Fibroblast of skin of right biceps (primary cell): ENCODE data around the gene SNAP29.
"Not testable (repeated sequence)": the region's sequence is repeated elsewhere in the genome, so short reads cannot be mapped to it uniquely, and the experiment has no call there.

Source experiments
- DNase-seq: peaks from one replicate; pipeline ENCODE4 v3.0.0-alpha.2; 2013

Gene SNAP29

DNA sequence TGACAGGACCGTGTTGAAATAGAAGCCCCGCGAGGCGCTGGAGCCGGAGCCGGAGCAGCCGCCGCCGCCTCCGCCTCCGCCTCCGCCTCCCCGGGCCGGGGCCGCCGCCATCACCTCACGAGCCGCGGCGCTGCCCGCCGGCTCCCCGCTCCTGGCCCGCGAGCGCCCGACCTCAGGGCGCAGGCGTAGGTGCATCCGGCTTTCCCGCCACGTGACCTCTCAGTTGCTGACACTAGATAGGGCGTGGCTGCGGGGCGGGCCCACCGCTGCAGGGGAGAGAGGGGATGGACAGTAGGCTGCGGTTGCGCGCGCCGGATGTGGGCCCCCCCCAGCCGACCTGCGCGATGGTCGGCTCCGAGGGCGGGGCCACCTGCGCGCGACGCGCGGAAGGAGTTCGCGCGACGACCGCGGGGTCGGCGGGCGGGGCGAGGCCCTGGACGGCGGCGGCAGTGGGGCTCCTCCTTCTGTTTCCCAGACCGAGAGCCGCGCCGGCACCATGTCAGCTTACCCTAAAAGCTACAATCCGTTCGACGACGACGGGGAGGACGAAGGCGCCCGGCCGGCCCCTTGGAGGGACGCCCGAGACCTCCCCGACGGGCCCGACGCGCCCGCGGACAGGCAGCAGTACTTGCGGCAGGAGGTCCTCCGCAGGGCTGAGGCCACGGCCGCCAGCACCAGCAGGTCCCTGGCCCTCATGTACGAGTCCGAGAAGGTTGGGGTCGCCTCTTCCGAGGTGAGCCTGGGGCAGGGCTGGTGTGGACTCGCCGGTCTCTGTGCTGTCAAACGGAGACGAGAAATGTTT is at the start of gene SNAP29, which contains the start of gene PI4KA:
Gene SNAP29 (plus strand): TSS at position 393 of the 802 bp plus-strand sequence. CDS start 104 bp downstream, at position 497.
Gene PI4KA (minus strand): TSS at position 197 of the 802 bp plus-strand sequence. CDS start 86 bp downstream, at position 111.
- DNase-seq, result peak; percentile 99

DNA sequence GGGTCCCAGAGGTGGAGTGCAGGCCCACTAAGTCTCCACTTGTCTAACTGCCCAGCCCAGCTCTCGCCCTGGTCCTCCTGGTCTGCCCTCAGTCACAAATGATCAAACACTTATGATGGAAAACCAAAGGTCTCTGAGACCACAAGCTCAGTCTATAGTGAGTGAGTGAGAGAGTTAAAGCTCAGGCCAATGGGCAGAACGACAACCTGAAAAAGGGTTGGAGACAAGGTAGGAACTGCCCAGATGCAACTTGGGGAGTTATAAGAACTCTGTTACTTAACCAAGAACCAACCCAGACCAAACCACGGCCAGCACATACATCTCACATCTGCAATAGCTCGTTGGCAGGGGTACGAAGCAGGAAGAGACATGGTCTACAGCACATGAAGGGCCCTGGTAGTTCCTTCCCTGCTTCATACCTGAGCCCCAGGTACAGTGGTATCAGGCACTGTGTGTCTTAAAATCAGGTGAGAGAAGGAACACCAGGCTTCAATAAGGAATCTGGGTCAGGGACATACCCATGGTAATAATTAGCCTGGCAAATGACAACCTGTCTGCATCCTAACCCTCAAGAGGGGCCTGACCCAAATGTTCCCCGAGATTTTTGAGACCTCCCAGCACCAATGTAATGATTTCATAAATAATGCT is 49.1 kb upstream of the SNAP29 start:
- DNase-seq, result no peak

DNA sequence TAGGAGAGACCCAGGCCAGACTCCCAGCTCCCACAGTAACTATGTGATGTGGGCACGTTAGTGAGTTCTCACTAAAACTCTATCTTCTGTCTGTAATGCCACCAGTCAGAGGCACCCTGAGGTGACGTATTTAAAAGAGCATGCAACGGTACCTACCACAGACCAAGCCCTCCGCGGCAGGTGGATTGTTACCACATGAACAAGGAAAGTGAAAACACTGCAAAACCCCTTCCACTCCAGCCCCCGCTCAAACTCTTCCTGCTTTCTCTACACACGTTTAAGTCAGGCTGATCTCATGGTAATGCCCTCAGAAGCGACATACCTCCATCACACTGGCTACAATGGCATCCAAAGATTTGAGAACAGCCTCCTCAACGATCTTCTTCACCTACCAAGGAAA is 48.2 kb upstream of the SNAP29 start:
- DNase-seq, result no peak

- no peak for DNase-seq
Observed at GRCh38 chr22:20811171-20811570, 47.6 kb upstream of the SNAP29 start.

- no peak for DNase-seq
Observed at GRCh38 chr22:20811971-20812660, 46.7 kb upstream of the SNAP29 start.

- DNase-seq, result no peak
Observed at GRCh38 chr22:20813056-20813455, 45.8 kb upstream of the SNAP29 start.

GRCh38 chr22:20814221-20814808 is 44.5 kb upstream of the SNAP29 start:
- DNase-seq, result no peak

- DNase-seq, result no peak
Observed at GRCh38 chr22:20815477-20816050, 43.2 kb upstream of the SNAP29 start.

DNA sequence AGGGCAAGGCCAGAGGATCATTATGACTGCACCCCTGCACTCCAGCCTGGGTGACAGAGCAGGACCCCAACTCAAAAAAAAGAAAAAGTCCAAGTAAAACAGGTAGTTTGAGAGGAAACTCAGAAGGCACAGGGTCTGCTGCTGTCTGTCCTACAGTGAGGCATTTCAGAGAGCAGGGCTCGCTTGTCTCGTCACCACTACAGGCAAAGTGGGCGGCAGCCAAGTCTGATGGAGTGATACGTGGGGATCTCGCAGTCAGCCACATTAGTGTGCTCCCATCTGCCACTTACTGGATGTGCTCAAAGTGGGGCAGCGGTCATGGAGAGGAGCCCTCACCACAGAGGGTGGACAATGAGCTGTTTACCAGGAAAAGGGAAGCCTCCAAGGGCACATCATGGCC is 42.2 kb upstream of the SNAP29 start:
- DNase-seq, result no peak

GRCh38 chr22:20818471-20818870 is 40.3 kb upstream of the SNAP29 start:
- no peak for DNase-seq

DNA sequence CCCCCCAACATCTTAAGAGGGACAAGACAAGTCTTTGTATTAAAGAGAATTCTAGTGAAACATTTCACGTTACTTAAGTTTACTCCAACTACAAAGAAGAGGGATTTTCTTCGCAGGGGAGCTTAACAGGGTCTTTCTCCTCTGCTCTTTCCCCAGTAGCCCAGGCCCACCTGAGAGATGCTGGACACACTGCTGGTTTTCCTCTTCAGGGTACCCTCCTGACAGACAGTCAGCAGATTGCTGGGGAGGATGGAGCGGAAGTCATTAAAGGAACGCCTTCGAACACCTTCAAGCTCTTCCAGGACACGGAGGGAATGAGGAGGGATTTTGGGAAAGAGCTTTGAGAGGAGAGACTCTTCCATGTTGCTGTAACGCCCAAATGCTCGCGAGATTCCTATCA is 39.3 kb upstream of the SNAP29 start:
- no peak for DNase-seq

GRCh38 chr22:20821717-20822239 is 37.0 kb upstream of the SNAP29 start:
- not testable (repeated sequence) for DNase-seq

DNA sequence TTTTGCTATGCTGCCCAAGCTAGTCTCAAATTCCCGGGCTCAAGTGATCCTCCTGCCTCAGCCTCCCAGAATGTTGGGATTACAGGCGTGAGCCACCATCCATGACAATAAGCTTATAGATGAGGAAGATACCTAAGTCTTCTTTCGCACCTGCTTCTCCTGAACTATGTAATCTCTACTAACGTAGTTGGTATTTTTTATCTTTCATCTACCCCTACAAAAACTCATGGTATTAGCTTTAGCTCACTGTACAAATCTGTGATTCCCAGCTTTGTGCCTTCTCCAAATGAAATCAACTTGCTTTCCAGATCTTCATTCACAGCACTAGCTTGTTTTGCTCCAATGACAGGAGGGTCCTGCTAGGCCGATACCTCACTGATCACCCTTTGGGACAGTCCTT is 36.6 kb upstream of the SNAP29 start:
- DNase-seq, result no peak

GRCh38 chr22:20823264-20823663 is 35.5 kb upstream of the SNAP29 start:
- no peak for DNase-seq

GRCh38 chr22:20825216-20825615 is 33.6 kb upstream of the SNAP29 start:
- not testable (repeated sequence) for DNase-seq

GRCh38 chr22:20825624-20826023 is 33.2 kb upstream of the SNAP29 start:
- no peak for DNase-seq

DNA sequence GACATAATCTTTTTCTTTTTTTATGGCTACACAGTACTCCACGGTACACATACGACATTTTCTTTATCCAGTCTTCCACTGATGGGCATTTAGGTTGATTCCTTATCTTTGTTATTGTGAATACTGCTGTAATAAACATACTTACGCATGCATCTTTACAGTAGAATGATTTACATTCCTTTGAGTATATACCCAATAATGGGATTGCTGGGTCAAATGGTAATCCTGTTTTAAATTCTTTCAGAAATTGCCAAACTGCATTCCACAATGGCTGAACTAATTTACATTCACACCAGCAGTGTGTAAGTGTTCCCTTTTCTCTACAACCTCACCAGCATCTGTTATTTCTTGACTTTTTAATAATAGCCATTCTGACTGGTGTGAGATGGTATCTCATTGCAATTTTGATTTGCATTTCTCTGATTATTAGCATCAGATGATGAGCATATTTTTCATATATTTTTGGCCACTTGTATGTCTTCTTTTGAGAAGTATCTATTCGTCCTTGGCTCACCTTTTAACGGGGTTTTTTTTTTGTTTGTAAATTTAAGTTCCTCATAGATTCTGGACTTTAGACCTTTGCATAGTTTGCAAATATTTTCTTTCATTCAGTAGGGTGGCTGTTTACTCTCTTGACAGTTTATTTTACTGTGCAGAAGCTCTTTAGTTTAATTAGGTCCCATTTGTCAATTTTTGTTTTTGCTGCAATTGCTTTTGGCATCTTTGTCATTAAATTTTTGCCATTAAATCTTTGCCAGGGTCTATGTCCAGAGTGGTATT is 32.2 kb upstream of the SNAP29 start:
- DNase-seq, result not testable (repeated sequence)

GRCh38 chr22:20829491-20830134 is 29.2 kb upstream of the SNAP29 start:
- no peak for DNase-seq

GRCh38 chr22:20833225-20833665 is 25.6 kb upstream of the SNAP29 start:
- DNase-seq, result no peak

GRCh38 chr22:20834206-20834605 is 24.6 kb upstream of the SNAP29 start:
- no peak for DNase-seq

DNA sequence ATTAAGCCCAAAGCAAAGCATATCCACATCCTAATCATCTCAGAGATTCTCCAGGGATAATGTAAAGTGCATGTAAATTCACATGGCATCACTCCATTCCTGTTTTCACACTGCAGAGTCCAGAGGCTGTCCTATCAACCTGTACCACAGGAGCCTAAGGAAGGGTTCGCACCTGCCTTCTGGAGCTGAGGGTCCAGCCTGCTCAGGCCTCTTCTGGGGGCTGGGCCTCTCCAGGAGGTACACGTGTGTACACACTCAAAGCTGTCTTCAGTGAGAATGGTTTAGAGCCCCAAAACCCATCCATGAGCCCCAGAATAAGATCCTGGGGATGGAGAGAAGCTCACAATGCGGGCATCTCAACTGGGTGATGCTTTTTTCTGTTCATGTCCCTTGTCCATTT is 24.1 kb upstream of the SNAP29 start:
- DNase-seq, result no peak
